ENCODE data around the gene SURF2. TPM values are rescaled to one million over a fixed set of nuclear protein-coding genes. Genes with fewer than 3 reads are reported as not detected.

The SURF2 gene
- polyA plus RNA-seq, 3 donors = 17.5 to 24.7 (median 17.6) TPM

GRCh38 chr9:133367778-133368177, 11.4 kb downstream of the SURF2 start:
- peaks cover 0 to 17% of the 10 kb centered on the region in 2 donors for H3K4me1 ChIP-seq (ENCODE audit: control insufficient read depth in 1 of 2, insufficient read depth in 2 of 2, low read length in 2 of 2)
- TF ChIP-seq CTCF (IDR thresholded peaks at IDR 0.05) = no peak
- peaks cover 73 to 90% of the 10 kb centered on the region in 2 donors for H3K36me3 Mint-ChIP-seq
- H4K20me1 ChIP-seq (ENCODE audit: insufficient read depth, low read length) = peaks cover 93% of the 10 kb centered on the region
- no peaks in the 10 kb centered on the region for H3K27me3 ChIP-seq (ENCODE audit: control insufficient read depth in 2 of 2, insufficient read depth in 2 of 2, low read length in 2 of 2)
- no peaks in the 10 kb centered on the region for H3K27me3 Mint-ChIP-seq (ENCODE audit: low read depth in 3 of 3)
- no peak overlapping the region for H3K4me3 Mint-ChIP-seq
- no peak overlapping the region for H2AFZ ChIP-seq (ENCODE audit: insufficient read depth, low read depth, low read length, poor library complexity, severe bottlenecking)
- H3K4me2 ChIP-seq (replicated peaks; ENCODE audit: extremely low read depth, low read length, poor library complexity, severe bottlenecking) = no peak overlapping the region
- DNase-seq = no peak
- WGBS (ENCODE audit: insufficient coverage) = 95% methylated on average over 10 of the region's 10 CpGs
- H3K27ac Mint-ChIP-seq = peak overlapping the region in 1 of 7 donors; percentile 11
- no peaks in the 10 kb centered on the region for H3K9me3 ChIP-seq (replicated peaks in 1 of 2; ENCODE audit: control insufficient read depth in 1 of 2, insufficient read depth in 1 of 2, low read length in 2 of 2)
- peaks cover 80 to 92% of the 10 kb centered on the region in 2 donors for H3K36me3 ChIP-seq (replicated peaks in 1 of 2; ENCODE audit: control insufficient read depth in 1 of 2, insufficient read depth in 2 of 2, low read length in 2 of 2)
- H3K9ac ChIP-seq (ENCODE audit: insufficient read depth, low read length, poor library complexity, severe bottlenecking) = no peak overlapping the region
- no peak overlapping the region for H3K27ac ChIP-seq (ENCODE audit: low read depth in 1 of 2, low read length in 2 of 2)
- no peaks in the 10 kb centered on the region for H3K9me3 Mint-ChIP-seq
- H3K4me3 ChIP-seq (replicated peaks in 1 of 3; ENCODE audit: low read depth in 2 of 3, low read length in 3 of 3) = no peak overlapping the region
- intact Hi-C loops (cut with micrococcal nuclease) = no loop called here
- peaks cover 37% of the 10 kb centered on the region for H3K4me1 Mint-ChIP-seq
- peaks cover 82% of the 10 kb centered on the region for H3K79me2 ChIP-seq (ENCODE audit: insufficient read depth, low read length)

GRCh38 chr9:133368249-133368881, 12.0 kb downstream of the SURF2 start:
- H3K36me3 Mint-ChIP-seq = peaks cover 69 to 90% of the 10 kb centered on the region in 2 donors
- H3K27me3 ChIP-seq (ENCODE audit: control insufficient read depth in 2 of 2, insufficient read depth in 2 of 2, low read length in 2 of 2) = no peaks in the 10 kb centered on the region
- peaks cover 0 to 23% of the 10 kb centered on the region in 2 donors for H3K4me1 ChIP-seq (ENCODE audit: control insufficient read depth in 1 of 2, insufficient read depth in 2 of 2, low read length in 2 of 2)
- peaks cover 88% of the 10 kb centered on the region for H3K79me2 ChIP-seq (ENCODE audit: insufficient read depth, low read length)
- DNase-seq = no peak
- H3K27ac Mint-ChIP-seq = peak overlapping the region in 2 of 7 donors; percentile 19 to 72
- H3K36me3 ChIP-seq (replicated peaks in 1 of 2; ENCODE audit: control insufficient read depth in 1 of 2, insufficient read depth in 2 of 2, low read length in 2 of 2) = peaks cover 74 to 92% of the 10 kb centered on the region in 2 donors
- H2AFZ ChIP-seq (ENCODE audit: insufficient read depth, low read depth, low read length, poor library complexity, severe bottlenecking) = no peak overlapping the region
- TF ChIP-seq CTCF (IDR thresholded peaks at IDR 0.05) = no peak
- intact Hi-C loops (cut with micrococcal nuclease) = no loop called here
- no peak overlapping the region for H3K9ac ChIP-seq (ENCODE audit: insufficient read depth, low read length, poor library complexity, severe bottlenecking)
- H3K9me3 Mint-ChIP-seq = no peaks in the 10 kb centered on the region
- 88% methylated on average over 14 of the region's 18 CpGs for WGBS (ENCODE audit: insufficient coverage)
- no peak overlapping the region for H3K4me3 ChIP-seq (replicated peaks in 1 of 3; ENCODE audit: low read depth in 2 of 3, low read length in 3 of 3)
- no peaks in the 10 kb centered on the region for H3K27me3 Mint-ChIP-seq (ENCODE audit: low read depth in 3 of 3)
- no peak overlapping the region for H3K4me3 Mint-ChIP-seq
- no peak overlapping the region for H3K4me2 ChIP-seq (replicated peaks; ENCODE audit: extremely low read depth, low read length, poor library complexity, severe bottlenecking)
- H3K9me3 ChIP-seq (replicated peaks in 1 of 2; ENCODE audit: control insufficient read depth in 1 of 2, insufficient read depth in 1 of 2, low read length in 2 of 2) = no peaks in the 10 kb centered on the region
- peaks cover 41% of the 10 kb centered on the region for H3K4me1 Mint-ChIP-seq
- H3K27ac ChIP-seq (ENCODE audit: low read depth in 1 of 2, low read length in 2 of 2) = peak overlapping the region in 1 of 2 donors; percentile 58
- peaks cover 98% of the 10 kb centered on the region for H4K20me1 ChIP-seq (ENCODE audit: insufficient read depth, low read length)
